ENCODE results near the gene RTL1. TPM values are rescaled to one million over a fixed set of nuclear protein-coding genes. Genes with fewer than 3 reads are reported as not detected.

Gene RTL1
- under 1 TPM in 1 of 4 donors, not detected in 3; 0.18 TPM for polyA plus RNA-seq
- long read RNA-seq, donor 1: 0 reads
- long read RNA-seq, donor 2: 0 reads
- long read RNA-seq, donor 3: 0 reads
- long read RNA-seq, donor 4: 0 reads
- long read RNA-seq, donor 5: 0 reads
- long read RNA-seq, donor 6: 0 reads
- long read RNA-seq, donor 7: 0 reads
- long read RNA-seq, donor 8, full-length matches to known transcripts: 2 of 2 reads
- long read RNA-seq, donor 8, partial matches to known transcripts: 0 of 2 reads
- long read RNA-seq, donor 8, other reads (novel, unspliced or antisense): 0 of 2 reads
- long read RNA-seq, donor 9: 0 reads
- long read RNA-seq, donor 10, full-length matches to known transcripts: 1 of 1 reads
- long read RNA-seq, donor 10, partial matches to known transcripts: 0 of 1 reads
- long read RNA-seq, donor 10, other reads (novel, unspliced or antisense): 0 of 1 reads

DNA sequence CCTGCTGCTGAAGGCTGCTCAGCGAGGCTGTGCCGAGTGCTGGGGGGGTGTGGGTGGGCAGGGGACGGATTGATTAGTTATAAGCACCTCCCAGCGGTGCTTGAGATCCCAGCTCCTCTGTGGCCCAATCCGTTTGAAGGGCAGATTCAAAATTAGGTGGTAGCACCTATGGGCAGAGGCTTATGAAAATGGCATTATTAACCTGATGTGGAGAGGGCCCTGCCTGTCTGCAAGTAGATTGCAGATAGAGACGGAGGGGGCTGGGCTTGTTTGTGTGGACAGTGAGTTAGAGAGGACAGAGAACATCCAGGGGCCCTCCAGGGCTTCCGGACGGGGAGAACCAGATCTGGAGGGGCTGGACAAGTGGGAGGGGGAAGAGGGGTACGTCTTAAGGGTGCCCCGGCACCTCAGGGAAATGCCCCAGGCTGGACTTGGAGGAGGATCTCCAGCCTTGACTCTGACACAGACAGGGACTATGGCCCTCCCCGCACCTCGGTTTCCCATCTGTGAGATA, at the start of gene RTL1:
TSS of gene RTL1 (minus strand) at position 51 of the 514 bp plus-strand sequence. CDS start 18,934 bp downstream, outside the sequence.
- FAIRE-seq (no peak), DNase-seq (no peak)
- Histone ChIP-seq H3K9me3 (ENCODE audit: control insufficient read depth in 2 of 2, insufficient read depth in 1 of 2, low read depth in 1 of 2, low read length in 1 of 2) (no peaks in the 10 kb centered on the region), H3K27me3 (ENCODE audit: control insufficient read depth in 3 of 3, insufficient read depth in 3 of 3, low read length in 3 of 3) (peaks cover 0 to 58% (median 3%) of the 10 kb centered on the region in 3 donors), H3K4me1 (ENCODE audit: control insufficient read depth in 3 of 3, insufficient read depth in 2 of 3, low read depth in 1 of 3, low read length in 2 of 3) (peaks cover 0 to 4% (median 0%) of the 10 kb centered on the region in 3 donors), H3K27ac (ENCODE audit: low read depth in 1 of 3, low read length in 2 of 3) (no peak within 1 kb of the TSS), H3K36me3 (ENCODE audit: control insufficient read depth in 3 of 3, insufficient read depth in 2 of 3, low read depth in 1 of 3, low read length in 3 of 3) (peaks cover 0 to 13% (median 0%) of the 10 kb centered on the region in 3 donors), H3K4me3 (ENCODE audit: low read depth in 1 of 3, low read length in 3 of 3) (no peak within 1 kb of the TSS)
- WGBS, 3 donors: 47 to 64% (median 62%) methylated on average over 10 to 12 of the region's 12 CpGs

DNA sequence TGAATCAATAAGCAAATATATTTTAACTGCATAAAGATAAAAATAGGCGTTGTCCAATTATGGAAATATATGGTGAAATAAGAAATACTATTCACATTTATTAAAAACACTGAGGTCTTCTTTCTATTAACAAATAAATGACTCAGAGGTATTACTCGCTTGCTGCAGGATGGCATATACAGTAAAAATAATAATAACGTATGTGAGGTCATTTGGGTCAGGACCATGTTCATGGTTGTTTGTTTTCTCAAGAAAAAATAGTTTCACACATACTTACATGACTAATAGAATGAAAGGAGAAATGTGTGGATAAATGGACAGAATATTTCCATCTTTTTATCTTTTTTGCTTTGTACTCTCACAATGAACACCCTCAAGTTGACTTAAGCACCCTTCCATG, 46.5 kb upstream of the RTL1 start:
- Histone ChIP-seq H3K4me1 (ENCODE audit: control insufficient read depth in 3 of 3, insufficient read depth in 2 of 3, low read depth in 1 of 3, low read length in 2 of 3) (no peaks in the 10 kb centered on the region), H3K27me3 (ENCODE audit: control insufficient read depth in 3 of 3, insufficient read depth in 3 of 3, low read length in 3 of 3) (no peaks in the 10 kb centered on the region), H3K4me3 (ENCODE audit: low read depth in 1 of 3, low read length in 3 of 3) (no peak overlapping the region), H3K9me3 (ENCODE audit: control insufficient read depth in 2 of 2, insufficient read depth in 1 of 2, low read depth in 1 of 2, low read length in 1 of 2) (no peaks in the 10 kb centered on the region), H3K36me3 (ENCODE audit: control insufficient read depth in 3 of 3, insufficient read depth in 2 of 3, low read depth in 1 of 3, low read length in 3 of 3) (no peaks in the 10 kb centered on the region), H3K27ac (ENCODE audit: low read depth in 1 of 3, low read length in 2 of 3) (no peak overlapping the region)
- FAIRE-seq: no peak
- 73 to 89% (median 87%) methylated on average over 3 of the region's 3 CpGs for WGBS, 3 donors
- no peak for DNase-seq

DNA sequence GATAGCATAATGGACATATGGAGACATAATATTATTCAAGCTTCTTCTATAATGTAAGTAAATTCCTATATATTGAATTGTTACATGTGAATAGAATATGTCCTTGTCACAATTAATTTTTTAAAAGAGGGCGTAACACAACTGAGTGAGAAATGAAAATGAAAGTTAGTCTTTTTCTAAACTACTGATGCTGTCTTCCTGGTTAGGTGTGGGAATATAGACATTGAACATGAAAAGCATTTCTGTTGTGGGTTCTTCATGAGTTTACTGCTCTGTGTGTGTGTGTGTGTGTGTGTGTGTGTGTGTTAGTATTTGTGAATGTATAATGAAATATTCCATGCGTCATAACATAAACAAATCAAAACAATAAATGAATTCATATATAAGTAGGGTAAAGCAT, 40.5 kb upstream of the RTL1 start:
- no peaks in the 10 kb centered on the region for H3K36me3 ChIP-seq (ENCODE audit: control insufficient read depth in 3 of 3, insufficient read depth in 2 of 3, low read depth in 1 of 3, low read length in 3 of 3)
- no peak for FAIRE-seq
- 64 to 72% (median 71%) methylated on average over 2 of the region's 2 CpGs for WGBS, 3 donors

DNA sequence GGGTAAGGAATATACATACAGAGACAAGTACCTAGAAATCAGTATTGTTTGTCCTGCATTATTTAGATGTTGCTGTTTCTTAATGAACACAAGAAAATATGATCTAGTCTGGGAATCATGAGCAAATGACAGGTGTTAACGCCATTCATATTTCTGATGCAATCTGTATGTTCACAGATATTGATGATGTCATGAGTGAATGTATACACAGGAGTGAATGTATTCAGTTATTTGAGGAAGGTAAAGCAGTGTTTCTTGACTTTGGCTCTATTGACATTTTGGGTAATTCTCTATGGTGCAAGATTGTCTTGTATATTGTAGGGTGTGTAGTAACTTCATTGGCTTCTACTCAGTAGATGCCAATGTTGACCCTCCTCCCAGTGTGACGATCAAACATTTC, 26.7 kb upstream of the RTL1 start:
- no peak overlapping the region for H3K27ac ChIP-seq (ENCODE audit: low read depth in 1 of 3, low read length in 2 of 3)
- DNase-seq (no peak), FAIRE-seq (no peak)
- WGBS, 3 donors: 82 to 92% (median 86%) methylated on average over 2 of the region's 2 CpGs
- H3K4me3 ChIP-seq (ENCODE audit: low read depth in 1 of 3, low read length in 3 of 3): no peak overlapping the region
- no peaks in the 10 kb centered on the region for H3K36me3 ChIP-seq (ENCODE audit: control insufficient read depth in 3 of 3, insufficient read depth in 2 of 3, low read depth in 1 of 3, low read length in 3 of 3)
- H3K9me3 ChIP-seq (ENCODE audit: control insufficient read depth in 2 of 2, insufficient read depth in 1 of 2, low read depth in 1 of 2, low read length in 1 of 2): no peaks in the 10 kb centered on the region
- H3K4me1 ChIP-seq (ENCODE audit: control insufficient read depth in 3 of 3, insufficient read depth in 2 of 3, low read depth in 1 of 3, low read length in 2 of 3): no peaks in the 10 kb centered on the region
- no peaks in the 10 kb centered on the region for H3K27me3 ChIP-seq (ENCODE audit: control insufficient read depth in 3 of 3, insufficient read depth in 3 of 3, low read length in 3 of 3)

More for the DNA sequence above, 40.5 kb upstream of the RTL1 start:
- H3K4me1 ChIP-seq (ENCODE audit: control insufficient read depth in 3 of 3, insufficient read depth in 2 of 3, low read depth in 1 of 3, low read length in 2 of 3): no peaks in the 10 kb centered on the region
- H3K9me3 ChIP-seq (ENCODE audit: control insufficient read depth in 2 of 2, insufficient read depth in 1 of 2, low read depth in 1 of 2, low read length in 1 of 2): no peaks in the 10 kb centered on the region
- no peak for DNase-seq
- H3K27ac ChIP-seq (ENCODE audit: low read depth in 1 of 3, low read length in 2 of 3): no peak overlapping the region
- no peaks in the 10 kb centered on the region for H3K27me3 ChIP-seq (ENCODE audit: control insufficient read depth in 3 of 3, insufficient read depth in 3 of 3, low read length in 3 of 3)
- H3K4me3 ChIP-seq (ENCODE audit: low read depth in 1 of 3, low read length in 3 of 3): no peak overlapping the region

DNA sequence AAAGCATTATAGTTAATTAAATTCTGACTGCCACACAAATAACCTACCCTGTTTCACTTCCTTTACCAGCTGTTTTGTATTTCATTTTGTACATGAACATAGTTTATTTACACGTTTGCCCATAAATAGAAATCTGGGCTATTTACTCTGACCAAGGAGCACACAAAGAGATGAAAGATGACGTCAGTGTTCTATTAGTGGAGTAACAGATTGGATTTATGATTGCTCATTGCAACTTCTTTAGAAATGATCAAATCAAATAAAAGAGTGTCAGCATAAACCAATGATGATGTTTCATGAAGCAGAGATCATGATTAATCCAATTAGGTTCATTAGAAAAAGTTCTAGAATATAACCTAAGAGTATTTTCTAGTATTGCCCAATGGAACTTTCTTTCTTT, 12.0 kb upstream of the RTL1 start:
- 40 to 57% (median 48%) methylated on average over 2 of the region's 2 CpGs for whole genome bisulfite sequencing, 3 donors
- H3K27ac ChIP-seq (ENCODE audit: low read depth in 1 of 3, low read length in 2 of 3): no peak overlapping the region
- H3K4me1 ChIP-seq (ENCODE audit: control insufficient read depth in 3 of 3, insufficient read depth in 2 of 3, low read depth in 1 of 3, low read length in 2 of 3): no peaks in the 10 kb centered on the region
- H3K9me3 ChIP-seq (ENCODE audit: control insufficient read depth in 2 of 2, insufficient read depth in 1 of 2, low read depth in 1 of 2, low read length in 1 of 2): no peaks in the 10 kb centered on the region
- H3K27me3 ChIP-seq (ENCODE audit: control insufficient read depth in 3 of 3, insufficient read depth in 3 of 3, low read length in 3 of 3): peaks cover 0 to 4% (median 0%) of the 10 kb centered on the region in 3 donors
- FAIRE-seq (no peak), DNase-seq (no peak)
- H3K36me3 ChIP-seq (ENCODE audit: control insufficient read depth in 3 of 3, insufficient read depth in 2 of 3, low read depth in 1 of 3, low read length in 3 of 3): no peaks in the 10 kb centered on the region
- H3K4me3 ChIP-seq (ENCODE audit: low read depth in 1 of 3, low read length in 3 of 3): no peak overlapping the region

DNA sequence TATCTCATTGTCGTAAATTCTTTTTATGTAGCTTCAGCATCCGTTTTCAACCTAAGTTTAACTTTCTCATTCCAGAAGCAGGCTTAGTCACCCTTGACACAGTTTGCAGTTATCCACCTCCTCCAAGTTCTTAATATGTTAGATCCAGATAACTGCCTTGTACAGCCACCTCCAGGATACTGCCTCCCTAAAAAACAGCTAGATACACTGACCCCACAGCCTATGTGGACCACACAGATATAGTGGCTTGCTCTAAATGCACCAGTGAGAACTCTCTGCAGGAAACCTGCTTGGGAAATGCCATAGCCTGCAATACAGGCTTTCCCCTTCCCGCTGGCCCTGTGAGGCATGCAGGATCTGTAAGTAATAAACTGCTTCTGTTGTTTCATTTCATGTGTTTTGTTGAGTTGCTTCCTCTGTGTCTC, 11.1 kb upstream of the RTL1 start:
- Histone ChIP-seq H3K27me3 (ENCODE audit: control insufficient read depth in 3 of 3, insufficient read depth in 3 of 3, low read length in 3 of 3) (peaks cover 0 to 4% (median 0%) of the 10 kb centered on the region in 3 donors), H3K36me3 (ENCODE audit: control insufficient read depth in 3 of 3, insufficient read depth in 2 of 3, low read depth in 1 of 3, low read length in 3 of 3) (peaks cover 0 to 2% (median 0%) of the 10 kb centered on the region in 3 donors), H3K4me3 (ENCODE audit: low read depth in 1 of 3, low read length in 3 of 3) (no peak overlapping the region), H3K27ac (ENCODE audit: low read depth in 1 of 3, low read length in 2 of 3) (no peak overlapping the region), H3K9me3 (ENCODE audit: control insufficient read depth in 2 of 2, insufficient read depth in 1 of 2, low read depth in 1 of 2, low read length in 1 of 2) (no peaks in the 10 kb centered on the region), H3K4me1 (ENCODE audit: control insufficient read depth in 3 of 3, insufficient read depth in 2 of 3, low read depth in 1 of 3, low read length in 2 of 3) (no peaks in the 10 kb centered on the region)
- DNase-seq (no peak), FAIRE-seq (no peak)
- whole genome bisulfite sequencing, 3 donors: 39 to 61% (median 50%) methylated on average over 3 of the region's 3 CpGs

DNA sequence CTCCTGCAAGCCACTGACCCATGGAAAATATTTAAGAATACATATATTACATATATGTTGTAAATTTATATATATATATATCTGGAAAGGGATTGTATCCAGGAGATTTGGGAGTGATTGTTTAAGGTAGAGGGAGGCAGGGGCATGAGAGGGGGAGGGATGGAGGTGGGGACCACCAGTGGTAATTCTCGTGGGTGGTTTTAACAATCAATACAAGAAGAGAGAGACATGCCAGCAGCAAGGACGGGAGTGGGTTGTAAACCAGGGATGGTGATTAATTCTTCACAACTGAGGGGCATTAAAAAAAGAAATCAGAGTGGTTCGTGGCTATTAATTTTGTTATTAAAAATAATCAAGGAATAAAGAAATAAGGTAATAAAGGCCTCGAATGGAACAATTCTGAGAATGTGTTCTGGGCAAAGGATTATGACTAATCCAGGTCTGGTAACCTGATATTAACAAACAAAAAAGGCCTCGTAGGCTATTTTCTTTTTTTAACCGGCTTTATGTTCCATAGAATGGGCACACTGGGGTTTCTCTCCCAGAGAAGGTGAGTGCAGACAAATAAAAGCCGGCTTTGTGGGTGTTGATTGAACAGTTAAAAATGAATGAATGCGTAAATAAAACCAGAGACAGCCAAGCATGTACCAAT, 8.3 kb upstream of the RTL1 start:
- H3K36me3 ChIP-seq (ENCODE audit: control insufficient read depth in 3 of 3, insufficient read depth in 2 of 3, low read depth in 1 of 3, low read length in 3 of 3): peaks cover 0 to 2% (median 0%) of the 10 kb centered on the region in 3 donors
- H3K4me3 ChIP-seq (ENCODE audit: low read depth in 1 of 3, low read length in 3 of 3): no peak overlapping the region
- no peaks in the 10 kb centered on the region for H3K4me1 ChIP-seq (ENCODE audit: control insufficient read depth in 3 of 3, insufficient read depth in 2 of 3, low read depth in 1 of 3, low read length in 2 of 3)
- peaks cover 0 to 5% (median 4%) of the 10 kb centered on the region in 3 donors for H3K27me3 ChIP-seq (ENCODE audit: control insufficient read depth in 3 of 3, insufficient read depth in 3 of 3, low read length in 3 of 3)
- WGBS, 3 donors: 50 to 73% (median 51%) methylated on average over 8 of the region's 8 CpGs
- no peak for FAIRE-seq
- DNase-seq: no peak
- no peak overlapping the region for H3K27ac ChIP-seq (ENCODE audit: low read depth in 1 of 3, low read length in 2 of 3)
- no peaks in the 10 kb centered on the region for H3K9me3 ChIP-seq (ENCODE audit: control insufficient read depth in 2 of 2, insufficient read depth in 1 of 2, low read depth in 1 of 2, low read length in 1 of 2)

DNA sequence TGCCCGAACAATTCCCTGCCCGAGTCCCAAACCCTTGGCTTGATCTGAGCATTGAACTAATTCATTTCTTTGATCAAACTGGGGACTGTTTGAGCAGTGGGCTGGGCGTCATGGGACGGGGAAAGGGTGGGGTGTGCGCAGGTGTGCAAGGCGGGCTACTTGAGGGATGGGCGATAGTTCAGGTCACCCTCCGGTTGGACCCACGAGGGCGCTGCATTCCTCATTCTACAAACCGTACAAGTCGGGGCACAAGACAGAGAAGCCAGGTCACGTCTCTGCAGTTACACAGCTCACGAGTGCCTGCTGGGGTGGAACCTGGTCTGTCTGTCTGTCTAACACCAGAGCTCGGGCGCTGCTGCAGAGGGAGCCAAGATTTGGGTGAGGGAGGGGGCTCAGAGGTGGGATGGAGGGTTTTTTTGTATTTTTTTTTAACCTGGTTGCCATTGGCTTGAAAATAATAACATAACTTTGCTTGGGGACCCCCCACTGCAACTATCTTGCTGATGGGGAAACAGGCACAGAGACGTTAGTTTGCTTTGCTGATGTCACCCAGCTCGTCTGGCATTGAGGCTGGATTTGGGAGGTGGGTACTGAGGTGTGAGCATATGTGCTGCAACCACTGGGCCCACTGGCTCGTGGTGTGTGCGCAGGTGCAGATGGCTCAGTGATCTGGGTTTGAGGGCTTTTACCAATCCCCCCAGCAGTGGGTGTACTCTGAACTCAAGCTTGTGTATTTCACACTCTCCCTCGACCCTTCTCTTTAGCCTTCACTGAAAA, 7.6 kb upstream of the RTL1 start:
- Histone ChIP-seq H3K4me1 (ENCODE audit: control insufficient read depth in 3 of 3, insufficient read depth in 2 of 3, low read depth in 1 of 3, low read length in 2 of 3) (no peaks in the 10 kb centered on the region), H3K36me3 (ENCODE audit: control insufficient read depth in 3 of 3, insufficient read depth in 2 of 3, low read depth in 1 of 3, low read length in 3 of 3) (peaks cover 0 to 2% (median 0%) of the 10 kb centered on the region in 3 donors), H3K4me3 (ENCODE audit: low read depth in 1 of 3, low read length in 3 of 3) (no peak overlapping the region), H3K27ac (ENCODE audit: low read depth in 1 of 3, low read length in 2 of 3) (no peak overlapping the region), H3K27me3 (ENCODE audit: control insufficient read depth in 3 of 3, insufficient read depth in 3 of 3, low read length in 3 of 3) (peaks cover 0 to 10% (median 4%) of the 10 kb centered on the region in 3 donors), H3K9me3 (ENCODE audit: control insufficient read depth in 2 of 2, insufficient read depth in 1 of 2, low read depth in 1 of 2, low read length in 1 of 2) (no peaks in the 10 kb centered on the region)
- FAIRE-seq (no peak), DNase-seq (no peak)
- 75 to 86% (median 83%) methylated on average over 21 of the region's 21 CpGs for WGBS, 3 donors
